Chondrocyte (in vitro differentiated cells): ENCODE measurements around the gene UPK3BL1. TPM values are rescaled to one million over a fixed set of nuclear protein-coding genes. Genes with fewer than 3 reads are reported as not detected.
"Not testable (repeated sequence)": the region's sequence is repeated elsewhere in the genome, so short reads cannot be mapped to it uniquely, and the experiment has no call there.

Experiments
- DNase-seq: peaks from one replicate; pipeline ENCODE4 v3.0.0; 2021; ENCODE audit warnings: mixed read lengths, low spot score
- H3K27ac Mint-ChIP-seq: one replicate; pipeline ENCODE4 v1.8.0; 2021; ENCODE audit warnings: mild to moderate bottlenecking, moderate library complexity, mixed read lengths; ENCODE audit not compliant: unreplicated experiment
- H3K27me3 Mint-ChIP-seq: 2 replicates; pipeline ENCODE4 v1.8.0; 2021; ENCODE audit warnings: low read depth, mixed read lengths
- H3K36me3 Mint-ChIP-seq: 2 replicates; pipeline ENCODE4 v1.8.0; 2021; ENCODE audit warnings: low read depth, mixed read lengths
- H3K4me1 Mint-ChIP-seq: 2 replicates; pipeline ENCODE4 v1.8.0; 2021; ENCODE audit warnings: low read depth, mild to moderate bottlenecking, mixed read lengths
- H3K4me3 Mint-ChIP-seq: one replicate; pipeline ENCODE4 v1.8.0; 2021; ENCODE audit warnings: mild to moderate bottlenecking, moderate library complexity, mixed read lengths; ENCODE audit not compliant: unreplicated experiment
- H3K9me3 Mint-ChIP-seq: 2 replicates; pipeline ENCODE4 v1.8.0; 2021; ENCODE audit warnings: low read depth, mixed read lengths
- total RNA-seq: library from RNA; stranded (reverse); gene quantifications from 3 replicates; pipeline ENCODE4 v1.2.1, GENCODE V29; 2021

The UPK3BL1 gene
- total RNA-seq, 1 donor from 2014 or later, result 11.7 TPM

DNA sequence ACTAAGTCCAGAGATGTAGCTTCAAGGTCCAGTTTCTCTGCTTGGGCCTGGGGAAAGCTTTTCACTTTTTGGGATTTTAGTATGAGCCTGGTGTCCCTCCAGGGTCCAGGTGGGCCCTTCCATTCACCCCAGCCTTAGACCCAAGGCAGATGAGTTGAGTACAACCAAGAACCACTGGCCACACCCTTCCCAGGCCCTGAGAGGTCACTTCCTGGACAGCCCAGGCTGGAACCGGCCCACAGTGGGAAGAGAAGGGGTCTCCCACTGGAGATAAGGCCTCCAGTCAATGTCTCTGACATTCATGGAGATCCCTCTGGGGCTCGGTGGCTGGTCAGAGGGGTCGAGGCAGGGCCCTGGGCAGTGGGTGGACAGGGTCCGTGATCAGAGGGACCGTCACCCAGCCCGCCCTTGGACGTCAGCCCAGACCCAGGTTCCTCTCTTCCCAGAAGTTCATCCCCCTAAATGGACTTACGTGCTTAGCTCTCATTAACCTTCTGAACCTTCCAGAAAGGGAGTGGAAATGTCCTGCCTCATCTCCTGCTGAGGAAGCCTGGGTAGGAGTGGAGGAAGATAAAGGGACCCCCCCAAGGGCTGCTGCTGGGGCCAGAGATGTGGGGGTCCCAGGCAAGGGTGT lies 15.2 kb downstream of the UPK3BL1 start:
- DNase-seq, H3K27me3 Mint-ChIP-seq, H3K36me3 Mint-ChIP-seq, H3K27ac Mint-ChIP-seq, H3K4me3 Mint-ChIP-seq, H3K9me3 Mint-ChIP-seq, H3K4me1 Mint-ChIP-seq: not testable (repeated sequence)

DNA sequence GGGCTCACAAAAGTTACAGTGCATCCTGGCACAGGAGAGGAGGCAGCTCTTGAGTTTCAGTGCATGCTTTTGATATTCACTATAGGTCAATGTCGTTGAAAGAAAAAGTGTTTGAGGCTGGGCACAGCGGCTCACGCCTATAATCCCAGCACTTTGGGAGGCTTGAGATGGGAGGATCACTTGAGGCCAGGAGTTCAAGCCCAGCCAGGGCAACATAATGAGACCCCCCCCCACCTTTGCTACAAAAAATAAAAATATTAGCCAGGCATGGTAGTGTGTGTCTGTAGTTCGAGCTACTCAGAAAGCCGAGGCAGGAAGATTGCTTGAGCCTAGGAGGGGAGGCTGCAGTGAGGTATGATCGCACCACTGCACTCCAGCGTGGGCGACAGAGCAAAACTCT lies 24.5 kb downstream of the UPK3BL1 start:
- H3K27me3 Mint-ChIP-seq, result not testable (repeated sequence)

DNA sequence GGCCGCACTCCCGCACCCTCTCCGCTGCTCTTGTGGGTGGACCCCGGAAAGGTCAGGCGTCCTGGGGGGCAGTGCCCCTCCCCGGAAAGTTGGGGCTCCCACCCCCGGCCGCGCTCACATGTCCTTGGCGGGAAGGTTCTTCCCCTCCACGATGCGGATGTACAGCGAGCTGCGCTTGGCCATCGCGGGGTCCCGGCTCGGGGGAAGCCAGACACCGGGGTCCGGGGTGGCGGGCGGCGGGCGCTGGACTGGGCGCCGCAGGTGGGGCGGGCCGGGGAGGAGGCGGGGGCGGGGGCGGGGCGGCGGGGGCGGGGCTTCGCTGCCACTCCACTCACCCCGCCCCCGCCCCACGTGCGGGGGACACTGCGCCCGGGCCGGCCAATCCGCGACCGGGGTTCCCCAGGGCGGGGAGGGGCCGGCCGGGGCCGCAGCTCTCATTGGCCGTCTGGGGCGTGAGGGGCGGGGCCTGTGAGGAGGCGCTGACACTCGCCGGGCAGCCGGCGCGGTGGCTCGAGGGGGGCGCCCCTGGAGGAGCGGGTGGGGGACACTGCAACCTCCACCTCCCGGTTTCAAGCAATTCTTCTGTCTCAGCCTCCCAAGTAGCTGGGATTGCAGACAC lies 26.0 kb downstream of the UPK3BL1 start, which contains the start of gene RASA4:
TSS of gene RASA4 (minus strand) at position 250 of the 619 bp plus-strand sequence. CDS start at position 183, 67 bp downstream.
- H3K36me3 Mint-ChIP-seq, H3K9me3 Mint-ChIP-seq, H3K4me3 Mint-ChIP-seq, H3K27me3 Mint-ChIP-seq, H3K4me1 Mint-ChIP-seq, H3K27ac Mint-ChIP-seq: not testable (repeated sequence)
- peak; percentile 55 for DNase-seq

More for the DNA sequence above, 24.5 kb downstream of the UPK3BL1 start:
- not testable (repeated sequence) for H3K36me3 Mint-ChIP-seq, H3K4me1 Mint-ChIP-seq, DNase-seq, H3K27ac Mint-ChIP-seq, H3K9me3 Mint-ChIP-seq, H3K4me3 Mint-ChIP-seq

DNA sequence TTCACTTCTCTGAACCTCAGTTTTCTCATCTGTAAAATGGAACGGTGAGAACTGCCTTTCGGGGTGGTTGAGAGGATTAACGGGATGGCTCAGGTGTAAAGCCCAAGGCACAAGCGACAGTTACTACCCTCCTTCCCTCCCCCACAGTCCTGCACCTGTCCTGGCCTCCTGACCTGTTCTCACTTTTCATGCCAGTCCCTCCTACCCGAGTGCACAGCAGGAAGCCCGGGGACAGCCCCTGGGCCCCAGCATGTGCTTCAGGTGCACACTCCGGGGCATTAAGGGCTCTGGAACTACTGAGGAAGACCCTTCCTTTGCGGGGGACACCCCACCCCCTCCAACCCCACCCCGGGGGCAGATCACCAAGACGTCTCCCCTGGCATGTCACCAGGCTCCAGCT lies 26.7 kb downstream of the UPK3BL1 start:
- DNase-seq, H3K27me3 Mint-ChIP-seq, H3K9me3 Mint-ChIP-seq, H3K4me3 Mint-ChIP-seq, H3K36me3 Mint-ChIP-seq, H3K27ac Mint-ChIP-seq, H3K4me1 Mint-ChIP-seq: not testable (repeated sequence)

DNA sequence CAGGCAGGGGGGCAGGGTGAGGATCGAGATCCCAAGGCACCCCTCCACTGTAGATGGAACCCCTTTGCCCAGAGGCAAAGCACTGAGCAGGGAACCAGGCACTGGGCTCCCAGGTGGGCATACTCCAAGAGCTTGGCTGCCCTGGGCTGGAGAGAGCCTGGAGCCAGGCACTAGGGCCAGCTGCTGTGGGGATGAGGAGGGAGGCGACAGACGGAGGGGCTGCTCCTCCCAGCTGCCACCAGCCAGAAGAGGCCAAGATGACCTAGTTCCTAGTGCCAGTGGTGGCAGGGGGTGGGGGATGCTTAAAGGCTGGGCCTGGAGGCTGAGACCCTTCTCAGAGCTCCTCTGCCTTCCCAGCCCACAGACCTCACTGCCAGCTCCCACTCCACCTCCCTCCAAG lies 27.7 kb downstream of the UPK3BL1 start:
- DNase-seq, H3K27ac Mint-ChIP-seq, H3K4me3 Mint-ChIP-seq, H3K36me3 Mint-ChIP-seq, H3K9me3 Mint-ChIP-seq, H3K27me3 Mint-ChIP-seq, H3K4me1 Mint-ChIP-seq: not testable (repeated sequence)

DNA sequence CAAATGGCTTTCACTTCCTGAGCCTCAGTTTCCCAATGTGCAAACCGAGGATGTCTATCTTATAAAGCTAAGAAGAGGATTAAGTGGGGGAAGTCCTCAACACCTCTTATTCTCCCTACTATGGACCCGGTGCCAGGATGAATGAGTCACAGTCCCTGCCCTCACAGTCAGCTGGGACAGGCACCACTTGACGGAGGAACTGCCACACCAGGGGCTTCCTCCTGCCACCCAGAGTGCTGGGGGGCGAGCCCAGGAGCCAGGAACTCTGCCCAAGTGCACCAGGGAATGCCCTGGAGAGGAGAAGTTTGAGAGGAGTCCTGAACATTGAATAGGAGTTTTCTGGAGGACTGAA lies 28.3 kb downstream of the UPK3BL1 start:
- DNase-seq, H3K9me3 Mint-ChIP-seq, H3K4me1 Mint-ChIP-seq, H3K27ac Mint-ChIP-seq, H3K36me3 Mint-ChIP-seq, H3K27me3 Mint-ChIP-seq, H3K4me3 Mint-ChIP-seq: not testable (repeated sequence)

DNA sequence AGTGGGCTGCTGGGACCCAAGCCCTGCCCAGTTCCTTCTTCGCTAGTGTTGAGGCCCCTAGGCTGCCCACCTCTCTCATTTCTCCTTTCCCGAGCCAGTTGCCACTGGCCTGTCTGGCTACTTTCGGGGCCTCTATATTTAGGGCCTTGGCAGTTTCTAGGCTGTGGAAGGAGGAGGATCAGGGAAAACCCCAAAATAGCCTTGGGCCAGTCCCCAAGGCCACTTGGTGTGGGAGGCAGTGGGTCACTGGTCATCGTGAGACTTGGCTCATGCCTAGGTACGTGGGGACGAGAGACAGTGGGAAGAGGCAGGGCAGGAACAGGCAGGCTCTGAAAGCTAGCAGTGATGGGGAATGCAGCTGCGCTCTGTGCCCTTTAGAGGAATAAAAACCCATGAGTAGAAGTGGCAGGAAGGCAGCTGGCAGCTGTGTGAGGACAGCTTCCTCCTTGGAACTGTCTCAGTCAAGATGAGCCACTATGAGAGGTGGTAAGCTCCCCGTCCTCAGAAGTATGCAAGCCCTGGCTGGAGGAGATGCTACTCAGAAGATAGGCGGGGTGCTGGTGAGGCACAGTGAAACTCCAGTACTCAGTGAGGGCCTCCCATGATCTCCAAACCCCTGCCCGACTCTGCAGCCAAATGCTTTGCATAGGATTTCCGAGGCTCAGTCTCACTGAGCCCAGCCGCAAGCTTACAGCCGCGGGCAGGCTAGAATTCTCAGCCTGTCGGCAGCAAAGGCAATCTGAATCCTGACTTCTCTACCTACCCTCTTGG lies 28.8 kb downstream of the UPK3BL1 start:
- not testable (repeated sequence) for H3K9me3 Mint-ChIP-seq, H3K4me1 Mint-ChIP-seq, H3K27ac Mint-ChIP-seq, H3K4me3 Mint-ChIP-seq, H3K27me3 Mint-ChIP-seq, DNase-seq, H3K36me3 Mint-ChIP-seq

DNA sequence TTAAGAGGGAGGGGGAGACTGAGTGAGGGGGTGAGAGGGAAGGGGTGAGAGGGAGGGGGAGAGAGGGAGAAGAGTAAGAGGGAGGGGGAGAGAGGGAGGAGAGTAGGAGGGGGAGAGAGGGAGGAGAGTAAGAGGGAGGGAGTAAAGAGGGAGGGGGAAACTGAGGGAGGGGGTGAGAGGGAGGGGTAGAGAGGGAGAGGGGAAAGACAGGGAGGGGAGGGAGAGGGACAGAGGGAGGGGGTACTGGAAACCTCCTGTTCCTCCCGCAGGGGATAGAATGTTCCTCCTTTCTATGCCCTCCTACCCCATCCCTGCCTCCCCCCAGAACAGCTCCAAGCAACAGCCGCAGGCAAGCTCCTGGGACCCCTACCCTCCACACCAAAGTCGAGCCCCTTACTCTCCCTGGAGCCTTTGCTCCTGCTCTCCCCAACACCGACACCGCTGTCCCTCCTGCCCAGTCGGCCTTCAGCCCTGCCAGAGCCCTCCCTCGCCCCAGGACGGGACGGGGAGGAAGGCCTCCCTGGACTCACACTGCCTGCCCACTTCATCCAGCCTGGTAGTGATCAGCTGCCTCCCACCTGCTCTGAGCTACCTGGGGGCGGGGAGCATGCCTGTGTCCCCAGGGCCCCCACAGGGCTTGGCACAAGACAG lies 30.8 kb downstream of the UPK3BL1 start:
- not testable (repeated sequence) for H3K36me3 Mint-ChIP-seq, H3K4me1 Mint-ChIP-seq, H3K27ac Mint-ChIP-seq, H3K27me3 Mint-ChIP-seq, H3K9me3 Mint-ChIP-seq
- H3K4me3 Mint-ChIP-seq, result peak overlapping the region; percentile 16
- DNase-seq, result peak; percentile 83

DNA sequence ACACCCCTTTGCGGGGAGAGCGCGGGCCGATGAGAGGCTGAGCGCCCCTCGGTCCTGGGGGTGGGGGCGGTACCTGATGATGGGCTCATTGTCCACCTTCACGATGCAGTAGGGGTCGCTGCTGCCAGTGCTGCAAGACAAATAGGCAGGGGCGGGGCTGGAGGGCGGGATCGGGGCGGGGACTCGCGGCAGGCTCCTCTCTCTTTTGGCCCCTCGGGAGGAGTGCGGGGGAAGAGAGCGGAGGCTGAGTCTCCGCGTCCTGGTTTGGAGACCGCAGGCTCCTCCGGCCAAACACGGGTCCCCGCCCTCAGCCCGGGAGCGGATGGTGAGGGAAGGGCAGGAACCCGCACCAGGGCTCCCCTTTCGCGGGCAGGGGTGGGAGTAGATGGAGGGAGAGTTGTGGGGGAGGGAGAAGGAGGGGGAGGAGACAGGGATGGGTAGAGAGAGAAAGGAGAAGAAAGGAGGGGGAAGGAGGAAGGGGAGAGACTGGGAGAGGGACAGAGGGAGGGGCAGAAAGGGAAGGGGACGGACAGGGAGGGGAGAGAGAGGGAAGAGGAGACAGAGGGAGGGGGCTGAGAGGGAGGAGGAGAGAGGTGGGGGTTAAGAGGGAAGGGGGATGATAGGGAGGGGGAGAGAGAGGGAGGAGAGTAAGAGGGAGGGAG lies 31.4 kb downstream of the UPK3BL1 start:
- not testable (repeated sequence) for DNase-seq, H3K27me3 Mint-ChIP-seq, H3K4me1 Mint-ChIP-seq, H3K9me3 Mint-ChIP-seq, H3K36me3 Mint-ChIP-seq, H3K4me3 Mint-ChIP-seq, H3K27ac Mint-ChIP-seq

DNA sequence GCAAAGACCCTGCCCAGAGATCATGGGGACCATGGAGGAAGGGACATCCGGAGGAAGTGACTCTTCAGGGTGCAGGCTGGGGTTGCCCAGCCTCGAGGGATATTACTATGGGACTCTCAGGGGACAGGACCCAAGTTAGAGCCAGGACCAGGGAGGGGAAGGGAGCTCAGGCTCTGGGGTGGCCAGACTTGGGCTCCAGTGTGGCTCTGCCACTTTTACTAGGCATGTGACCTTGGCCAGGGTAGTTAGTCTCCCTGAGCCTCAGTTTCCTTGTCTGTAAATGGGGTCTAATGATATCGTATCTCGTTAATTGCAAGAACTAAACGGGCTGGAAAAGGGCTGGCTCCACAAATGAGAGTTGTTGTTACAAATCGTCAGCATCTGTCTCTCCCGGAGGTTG lies 32.1 kb downstream of the UPK3BL1 start:
- not testable (repeated sequence) for H3K4me3 Mint-ChIP-seq, DNase-seq, H3K27me3 Mint-ChIP-seq, H3K36me3 Mint-ChIP-seq, H3K4me1 Mint-ChIP-seq, H3K27ac Mint-ChIP-seq, H3K9me3 Mint-ChIP-seq

DNA sequence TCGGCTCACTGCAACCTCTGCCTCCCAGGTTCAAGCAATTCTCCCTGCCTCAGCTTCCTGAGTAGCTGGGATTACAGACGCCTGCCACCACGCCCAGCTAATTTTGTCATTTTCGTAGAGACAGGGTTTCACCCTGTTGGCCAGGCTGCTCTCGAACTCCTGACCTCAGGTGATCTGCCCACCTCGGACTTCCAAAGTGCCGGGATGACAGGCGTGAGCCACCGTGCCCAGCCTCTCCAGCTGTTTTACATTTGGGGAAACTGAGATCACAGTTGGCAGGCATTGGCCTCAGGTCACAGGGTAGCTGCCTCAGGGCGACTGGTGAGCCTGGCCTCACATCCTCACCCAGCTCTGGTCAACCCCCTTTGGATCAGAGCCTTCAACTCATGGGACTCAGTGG lies 32.9 kb downstream of the UPK3BL1 start:
- not testable (repeated sequence) for H3K27ac Mint-ChIP-seq, H3K4me3 Mint-ChIP-seq, H3K4me1 Mint-ChIP-seq, H3K27me3 Mint-ChIP-seq, H3K9me3 Mint-ChIP-seq, H3K36me3 Mint-ChIP-seq, DNase-seq

DNA sequence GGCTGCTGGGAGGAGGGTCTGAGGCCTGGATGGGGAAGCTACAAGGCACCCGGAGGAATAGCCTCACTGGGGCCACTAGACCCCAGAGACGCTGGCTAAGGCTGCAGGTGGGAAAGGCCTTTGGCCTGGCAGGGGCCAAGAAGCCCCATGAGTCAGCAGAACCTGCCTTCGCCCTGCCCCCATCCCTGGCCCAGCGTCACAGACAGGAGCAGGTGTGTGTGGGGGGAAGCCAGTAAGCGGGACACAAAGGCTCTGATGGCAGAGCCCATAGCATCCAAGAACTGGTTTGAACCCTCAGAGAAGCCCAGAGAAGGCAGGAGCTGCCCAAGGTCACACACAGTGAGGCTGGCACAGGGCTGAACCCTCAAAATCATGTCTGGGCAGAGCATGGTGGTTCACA lies 35.7 kb downstream of the UPK3BL1 start:
- H3K4me3 Mint-ChIP-seq, H3K9me3 Mint-ChIP-seq, H3K27me3 Mint-ChIP-seq, H3K27ac Mint-ChIP-seq, DNase-seq, H3K4me1 Mint-ChIP-seq, H3K36me3 Mint-ChIP-seq: not testable (repeated sequence)
